ENCODE results near the gene HDAC1.
"Not testable (repeated sequence)": the region's sequence is repeated elsewhere in the genome, so short reads cannot be mapped to it uniquely, and the experiment has no call there.

Gene HDAC1

DNA sequence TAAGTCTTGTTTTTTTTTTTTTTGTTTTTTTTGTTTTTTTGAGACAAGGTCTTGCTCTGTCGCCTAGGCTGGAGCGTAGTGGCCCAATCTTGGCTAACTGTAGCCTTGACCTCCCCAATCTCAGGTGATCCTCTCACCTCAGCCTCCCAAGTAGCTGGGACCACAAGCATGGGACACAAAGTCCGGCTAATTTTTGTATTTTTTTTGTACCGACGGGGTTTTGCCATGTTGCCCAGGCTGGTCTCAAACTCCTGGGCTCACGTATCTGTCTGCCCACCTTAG lies 34.7 kb upstream of the HDAC1 start:
- Histone ChIP-seq H3K4me1 (ENCODE audit: insufficient read depth, low read length) (peaks cover 39% of the 10 kb centered on the region), H3K27me3 (ENCODE audit: insufficient read depth, low read length, poor library complexity) (no peaks in the 10 kb centered on the region), H3K9ac (ENCODE audit: low read depth, low read length) (no peak overlapping the region), H3K9me3 (ENCODE audit: insufficient read depth, low read length, severe bottlenecking) (no peaks in the 10 kb centered on the region), H4K20me1 (ENCODE audit: insufficient read depth, low read length) (no peaks in the 10 kb centered on the region), H3K27ac (ENCODE audit: low read length) (no peak overlapping the region), H3K79me2 (ENCODE audit: insufficient read depth, low read length) (peaks cover 95% of the 10 kb centered on the region), H3K36me3 (ENCODE audit: insufficient read depth, low read length) (peaks cover 10% of the 10 kb centered on the region; the same call in 1 of the 2 replicates), H3K4me3 (ENCODE audit: low read depth in 1 of 2, low read length in 2 of 2) (no peak overlapping the region), H3K4me2 (ENCODE audit: insufficient read depth, low read length) (no peak overlapping the region), H2AFZ (ENCODE audit: low read depth, low read length) (no peak overlapping the region)
- DNase-seq (no peak), ATAC-seq (ENCODE audit: insufficient read depth, low read depth) (no peak)
- TF ChIP-seq EZH2 (IDR thresholded peaks at IDR 0.05; ENCODE audit: borderline replicate concordance, low read depth, low read length, severe bottlenecking), result no peak
- TF ChIP-seq, protein P1, sequence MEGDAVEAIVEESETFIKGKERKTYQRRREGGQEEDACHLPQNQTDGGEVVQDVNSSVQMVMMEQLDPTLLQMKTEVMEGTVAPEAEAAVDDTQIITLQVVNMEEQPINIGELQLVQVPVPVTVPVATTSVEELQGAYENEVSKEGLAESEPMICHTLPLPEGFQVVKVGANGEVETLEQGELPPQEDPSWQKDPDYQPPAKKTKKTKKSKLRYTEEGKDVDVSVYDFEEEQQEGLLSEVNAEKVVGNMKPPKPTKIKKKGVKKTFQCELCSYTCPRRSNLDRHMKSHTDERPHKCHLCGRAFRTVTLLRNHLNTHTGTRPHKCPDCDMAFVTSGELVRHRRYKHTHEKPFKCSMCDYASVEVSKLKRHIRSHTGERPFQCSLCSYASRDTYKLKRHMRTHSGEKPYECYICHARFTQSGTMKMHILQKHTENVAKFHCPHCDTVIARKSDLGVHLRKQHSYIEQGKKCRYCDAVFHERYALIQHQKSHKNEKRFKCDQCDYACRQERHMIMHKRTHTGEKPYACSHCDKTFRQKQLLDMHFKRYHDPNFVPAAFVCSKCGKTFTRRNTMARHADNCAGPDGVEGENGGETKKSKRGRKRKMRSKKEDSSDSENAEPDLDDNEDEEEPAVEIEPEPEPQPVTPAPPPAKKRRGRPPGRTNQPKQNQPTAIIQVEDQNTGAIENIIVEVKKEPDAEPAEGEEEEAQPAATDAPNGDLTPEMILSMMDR (IDR thresholded peaks at IDR 0.05; ENCODE audit: borderline replicate concordance, extremely low read depth, low read length, poor library complexity, severe bottlenecking), result no peak

DNA sequence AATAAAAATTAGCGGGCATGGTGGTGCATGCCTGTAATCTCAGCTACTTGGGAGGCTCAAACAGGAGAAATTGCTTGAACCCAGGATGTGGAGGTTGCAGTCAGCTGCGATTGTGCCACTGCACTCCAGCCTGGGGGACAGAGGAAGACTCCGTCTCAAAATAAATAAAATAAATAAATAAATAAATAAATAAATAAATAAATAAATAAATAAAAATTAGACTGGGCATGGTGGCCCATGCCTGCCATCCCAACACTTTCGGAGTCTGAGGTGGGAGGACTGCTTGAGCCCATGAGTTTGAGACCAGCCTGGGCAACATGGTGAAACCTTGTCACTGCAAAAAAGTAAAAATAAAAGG lies 28.7 kb upstream of the HDAC1 start:
- not testable (repeated sequence) for H4K20me1 ChIP-seq (ENCODE audit: insufficient read depth, low read length); H3K9me3 ChIP-seq (ENCODE audit: insufficient read depth, low read length, severe bottlenecking); H3K4me3 ChIP-seq (ENCODE audit: low read depth in 1 of 2, low read length in 2 of 2); H3K36me3 ChIP-seq (ENCODE audit: insufficient read depth, low read length); H3K27me3 ChIP-seq (ENCODE audit: insufficient read depth, low read length, poor library complexity); DNase-seq; ATAC-seq (ENCODE audit: insufficient read depth, low read depth); H3K4me2 ChIP-seq (ENCODE audit: insufficient read depth, low read length); H2AFZ ChIP-seq (ENCODE audit: low read depth, low read length); H3K9ac ChIP-seq (ENCODE audit: low read depth, low read length); H3K27ac ChIP-seq (ENCODE audit: low read length)
- peaks cover 78% of the 10 kb centered on the region for H3K79me2 ChIP-seq (ENCODE audit: insufficient read depth, low read length)
- peaks cover 21% of the 10 kb centered on the region for H3K4me1 ChIP-seq (ENCODE audit: insufficient read depth, low read length)

DNA sequence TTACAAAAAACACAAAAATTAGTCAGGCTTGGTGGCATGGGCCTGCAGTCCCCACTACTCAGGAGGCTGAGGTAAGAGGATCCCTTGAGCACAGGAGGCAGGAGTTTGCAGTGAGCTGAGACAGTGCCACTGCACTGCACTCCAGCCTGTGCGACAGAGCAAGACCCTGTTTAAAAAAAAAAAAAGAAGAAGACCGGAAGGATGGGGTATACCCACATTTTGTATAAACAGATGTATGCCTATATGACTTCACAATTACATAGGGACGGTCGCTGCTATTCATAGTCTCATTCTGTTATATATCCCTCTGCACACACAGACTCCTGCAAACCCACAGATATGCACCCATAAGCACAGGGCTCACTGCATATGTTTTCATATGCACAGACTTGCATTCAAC lies 28.1 kb upstream of the HDAC1 start:
- peaks cover 74% of the 10 kb centered on the region for H3K79me2 ChIP-seq (ENCODE audit: insufficient read depth, low read length)
- no peaks in the 10 kb centered on the region for H3K27me3 ChIP-seq (ENCODE audit: insufficient read depth, low read length, poor library complexity)
- peaks cover 7% of the 10 kb centered on the region; the same call in 1 of the 2 replicates for H4K20me1 ChIP-seq (ENCODE audit: insufficient read depth, low read length)
- no peak overlapping the region for H3K4me2 ChIP-seq (ENCODE audit: insufficient read depth, low read length)
- H3K4me1 ChIP-seq (ENCODE audit: insufficient read depth, low read length), result peaks cover 21% of the 10 kb centered on the region
- no peak overlapping the region for H3K9ac ChIP-seq (ENCODE audit: low read depth, low read length)
- ATAC-seq (ENCODE audit: insufficient read depth, low read depth) (peak; percentile 60), DNase-seq (peak; percentile 28)
- H3K4me3 ChIP-seq (ENCODE audit: low read depth in 1 of 2, low read length in 2 of 2), result no peak overlapping the region
- H3K9me3 ChIP-seq (ENCODE audit: insufficient read depth, low read length, severe bottlenecking), result no peaks in the 10 kb centered on the region
- H2AFZ ChIP-seq (ENCODE audit: low read depth, low read length), result no peak overlapping the region
- TF ChIP-seq, protein P1 (IDR thresholded peaks at IDR 0.05; ENCODE audit: borderline replicate concordance, extremely low read depth, low read length, poor library complexity, severe bottlenecking), result no peak
- TF ChIP-seq EZH2 (IDR thresholded peaks at IDR 0.05; ENCODE audit: borderline replicate concordance, low read depth, low read length, severe bottlenecking), result no peak
- H3K27ac ChIP-seq (ENCODE audit: low read length), result no peak overlapping the region
- H3K36me3 ChIP-seq (ENCODE audit: insufficient read depth, low read length), result peaks cover 6% of the 10 kb centered on the region; the same call in 1 of the 2 replicates

DNA sequence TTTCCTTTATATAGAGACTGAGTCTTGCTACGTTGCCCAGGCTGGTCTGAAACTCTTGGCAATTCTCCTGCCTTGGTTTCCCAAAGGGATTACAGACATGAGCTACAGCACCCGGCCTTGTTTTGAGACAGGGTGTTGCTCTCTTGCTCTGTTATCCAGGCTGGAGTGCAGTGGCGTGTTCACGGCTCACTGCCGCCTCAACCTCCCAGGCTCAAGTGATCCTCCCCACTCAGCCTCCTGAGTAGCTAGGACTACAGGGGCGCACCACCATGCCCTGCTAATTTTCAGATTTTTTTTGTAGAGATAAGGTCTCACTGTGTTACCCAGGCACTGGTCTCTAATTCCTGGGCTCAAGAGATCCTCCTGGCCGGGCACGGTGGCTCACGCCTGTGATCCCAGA lies 26.0 kb upstream of the HDAC1 start:
- Histone ChIP-seq H3K36me3 (ENCODE audit: insufficient read depth, low read length) (peaks cover 6% of the 10 kb centered on the region; the same call in 1 of the 2 replicates), H3K4me1 (ENCODE audit: insufficient read depth, low read length) (peaks cover 21% of the 10 kb centered on the region), H4K20me1 (ENCODE audit: insufficient read depth, low read length) (peaks cover 7% of the 10 kb centered on the region; the same call in 1 of the 2 replicates), H2AFZ (ENCODE audit: low read depth, low read length) (no peak overlapping the region), H3K79me2 (ENCODE audit: insufficient read depth, low read length) (peaks cover 58% of the 10 kb centered on the region), H3K27me3 (ENCODE audit: insufficient read depth, low read length, poor library complexity) (no peaks in the 10 kb centered on the region), H3K4me3 (ENCODE audit: low read depth in 1 of 2, low read length in 2 of 2) (no peak overlapping the region), H3K9me3 (ENCODE audit: insufficient read depth, low read length, severe bottlenecking) (no peaks in the 10 kb centered on the region), H3K9ac (ENCODE audit: low read depth, low read length) (peak overlapping the region; percentile 26; the same call in 1 of the 2 replicates), H3K4me2 (ENCODE audit: insufficient read depth, low read length) (no peak overlapping the region), H3K27ac (ENCODE audit: low read length) (peak overlapping the region; percentile 68)
- DNase-seq, result no peak
- no peak for TF ChIP-seq EZH2 (IDR thresholded peaks at IDR 0.05; ENCODE audit: borderline replicate concordance, low read depth, low read length, severe bottlenecking)
- TF ChIP-seq, protein P1 (IDR thresholded peaks at IDR 0.05; ENCODE audit: borderline replicate concordance, extremely low read depth, low read length, poor library complexity, severe bottlenecking), result no peak
- ATAC-seq (ENCODE audit: insufficient read depth, low read depth), result no peak

Measured in DND-41 (cell line).